ENCODE measurements around the gene PALLD.

PALLD gene

GRCh38 chr4:168863719-168864647, 367.1 kb downstream of the PALLD start:
- DNase-seq = no peak

- no peak for DNase-seq
Measured at GRCh38 chr4:168864821-168865541, 368.1 kb downstream of the PALLD start.

- DNase-seq = no peak
Measured at GRCh38 chr4:168865854-168866253, 369.0 kb downstream of the PALLD start.

- no peak for DNase-seq
Measured at GRCh38 chr4:168866635-168867034, 369.8 kb downstream of the PALLD start.

GRCh38 chr4:168867128-168867527, 370.3 kb downstream of the PALLD start:
- no peak for DNase-seq

GRCh38 chr4:168868044-168868781, 371.4 kb downstream of the PALLD start:
- no peak for DNase-seq

GRCh38 chr4:168868802-168869201, 371.9 kb downstream of the PALLD start:
- DNase-seq = no peak

GRCh38 chr4:168870004-168870403, 373.2 kb downstream of the PALLD start:
- no peak for DNase-seq

GRCh38 chr4:168871632-168872031, 374.8 kb downstream of the PALLD start:
- DNase-seq = no peak

GRCh38 chr4:168874083-168874482, 377.2 kb downstream of the PALLD start:
- DNase-seq = no peak

- DNase-seq = no peak
Measured at GRCh38 chr4:168876106-168876505, 379.3 kb downstream of the PALLD start.

- no peak for DNase-seq
Measured at GRCh38 chr4:168877511-168878491, 380.9 kb downstream of the PALLD start.

- DNase-seq = no peak
Measured at GRCh38 chr4:168878623-168879022, 381.8 kb downstream of the PALLD start.

- no peak for DNase-seq
Measured at GRCh38 chr4:168879188-168879587, 382.3 kb downstream of the PALLD start.

- DNase-seq = no peak
Measured at GRCh38 chr4:168880072-168880675, 383.3 kb downstream of the PALLD start.

GRCh38 chr4:168880811-168881595, 384.2 kb downstream of the PALLD start:
- no peak for DNase-seq

- DNase-seq = no peak
Measured at GRCh38 chr4:168881781-168882420, 385.0 kb downstream of the PALLD start.

- DNase-seq = no peak
Measured at GRCh38 chr4:168882650-168883233, 385.9 kb downstream of the PALLD start.

GRCh38 chr4:168883513-168883912, 386.7 kb downstream of the PALLD start:
- no peak for DNase-seq
